ENCODE measurements around the gene CMIP. TPM values are rescaled to one million over a fixed set of nuclear protein-coding genes. Genes with fewer than 3 reads are reported as not detected.

The CMIP gene
- total RNA-seq, 4 donors from 2014 or later, result 17.1 to 60.5 (median 39.7) TPM

DNA sequence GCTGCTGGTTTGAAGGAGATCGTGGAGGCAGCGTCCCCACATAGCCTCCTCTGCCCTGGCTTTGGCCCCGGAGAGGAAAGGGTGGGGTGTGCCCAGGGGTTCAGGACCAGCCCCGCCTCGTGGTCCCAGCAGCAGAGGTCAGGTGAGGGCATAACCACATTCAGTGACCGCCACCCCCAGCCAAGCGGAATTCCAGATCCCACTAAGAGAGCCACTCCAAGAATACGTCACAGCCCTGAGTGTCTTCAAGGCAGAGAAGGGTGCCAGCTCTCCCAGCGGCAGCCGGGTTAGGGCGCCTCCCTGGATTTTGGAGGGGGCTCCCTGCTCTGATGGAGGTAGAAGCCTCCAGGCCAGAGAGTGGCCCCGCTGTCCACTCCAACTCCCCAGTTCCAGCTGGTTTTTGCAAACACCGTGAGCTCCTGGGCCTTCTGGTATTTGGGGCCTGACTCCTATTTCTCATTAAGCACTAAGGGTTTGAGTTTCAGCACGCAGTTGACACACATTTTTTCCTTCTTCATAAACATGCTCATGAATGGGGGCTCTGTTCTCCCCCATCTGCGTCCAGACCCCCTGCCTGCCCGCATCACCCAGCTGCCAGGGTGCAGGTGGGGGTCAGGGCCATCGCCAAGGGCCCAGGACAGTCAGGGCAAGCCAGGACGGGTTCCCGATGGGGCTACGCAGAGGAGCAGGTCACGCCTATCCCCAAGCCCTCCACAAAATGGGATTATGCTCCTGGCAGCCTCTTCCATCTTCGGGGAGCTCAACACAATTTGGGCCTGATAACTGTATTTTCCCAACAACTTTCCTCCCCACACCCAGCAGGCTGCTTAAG is 236.1 kb downstream of the CMIP start:
- Histone ChIP-seq H3K4me1 (peaks cover 0 to 76% (median 22%) of the 10 kb centered on the region in 3 donors), H3K27me3 (no peaks in the 10 kb centered on the region), H3K27ac (peak overlapping the region in 3 of 4 donors; percentile 39 to 53 (median 42)), H3K36me3 (peaks cover 0 to 93% (median 6%) of the 10 kb centered on the region in 3 donors), H3K9me3 (no peaks in the 10 kb centered on the region), H3K4me3 (no peak overlapping the region)
- TF ChIP-seq, protein P1, sequence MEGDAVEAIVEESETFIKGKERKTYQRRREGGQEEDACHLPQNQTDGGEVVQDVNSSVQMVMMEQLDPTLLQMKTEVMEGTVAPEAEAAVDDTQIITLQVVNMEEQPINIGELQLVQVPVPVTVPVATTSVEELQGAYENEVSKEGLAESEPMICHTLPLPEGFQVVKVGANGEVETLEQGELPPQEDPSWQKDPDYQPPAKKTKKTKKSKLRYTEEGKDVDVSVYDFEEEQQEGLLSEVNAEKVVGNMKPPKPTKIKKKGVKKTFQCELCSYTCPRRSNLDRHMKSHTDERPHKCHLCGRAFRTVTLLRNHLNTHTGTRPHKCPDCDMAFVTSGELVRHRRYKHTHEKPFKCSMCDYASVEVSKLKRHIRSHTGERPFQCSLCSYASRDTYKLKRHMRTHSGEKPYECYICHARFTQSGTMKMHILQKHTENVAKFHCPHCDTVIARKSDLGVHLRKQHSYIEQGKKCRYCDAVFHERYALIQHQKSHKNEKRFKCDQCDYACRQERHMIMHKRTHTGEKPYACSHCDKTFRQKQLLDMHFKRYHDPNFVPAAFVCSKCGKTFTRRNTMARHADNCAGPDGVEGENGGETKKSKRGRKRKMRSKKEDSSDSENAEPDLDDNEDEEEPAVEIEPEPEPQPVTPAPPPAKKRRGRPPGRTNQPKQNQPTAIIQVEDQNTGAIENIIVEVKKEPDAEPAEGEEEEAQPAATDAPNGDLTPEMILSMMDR (IDR thresholded peaks at IDR 0.05), result no peak
- no peak for TF ChIP-seq POLR2A (IDR thresholded peaks at IDR 0.05)
- intact Hi-C loops (cut with DNase I), result no loop called here
- DNase-seq, result no peak
- 70 to 72% methylated on average over 4 to 12 of the region's 22 CpGs for WGBS, 2 donors

DNA sequence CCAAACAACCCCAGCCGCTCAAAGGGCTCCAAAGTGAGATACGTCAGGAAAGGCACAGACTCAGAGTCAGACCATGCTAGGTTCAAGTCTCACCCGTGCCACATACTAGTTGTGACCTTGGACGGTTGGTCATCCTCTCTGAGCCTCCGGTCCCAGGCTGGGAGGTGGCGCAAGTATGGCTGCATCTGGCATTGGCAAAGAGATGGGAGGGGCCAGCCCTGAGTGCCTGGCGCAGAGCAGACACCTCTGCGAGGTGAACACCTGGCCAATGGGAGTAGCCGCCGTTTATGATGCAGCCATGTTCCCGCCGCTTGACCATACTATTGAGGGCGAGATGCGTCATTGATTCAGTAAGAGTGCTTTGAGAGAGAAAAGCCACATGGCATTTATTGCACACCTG is 236.7 kb downstream of the CMIP start:
- WGBS, 2 donors, result 83 to 94% methylated on average over 5 to 9 of the region's 14 CpGs

DNA sequence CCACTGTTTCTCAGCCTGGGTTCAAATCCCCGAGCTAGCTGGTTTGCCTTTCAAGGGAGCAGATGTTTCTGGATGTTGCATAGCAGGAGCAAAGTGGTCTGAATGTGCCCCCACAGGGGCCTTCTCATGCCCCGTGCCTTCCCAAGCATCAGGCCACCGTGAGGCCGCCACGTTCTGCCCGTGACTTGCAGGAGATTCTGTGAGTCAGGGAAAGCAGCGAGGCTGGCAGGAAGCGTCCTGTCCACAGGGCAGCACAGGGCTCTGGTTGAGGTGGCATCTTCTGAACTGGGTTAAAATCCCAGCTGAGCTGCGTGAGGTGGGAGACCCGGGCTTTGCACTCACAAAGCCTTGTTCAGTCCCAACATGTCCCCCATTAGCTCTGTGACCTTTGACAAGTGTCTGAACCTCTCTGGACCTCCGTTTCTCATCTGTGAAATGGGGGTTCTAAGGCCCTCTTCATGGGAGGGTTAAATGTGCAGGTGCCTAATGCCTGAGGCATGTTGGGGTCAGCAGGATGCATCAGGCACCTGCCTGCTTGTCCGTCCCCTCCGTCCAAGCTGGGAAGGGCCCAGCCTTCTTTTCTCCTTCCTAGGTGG is 239.7 kb downstream of the CMIP start:
- no peak for DNase-seq
- Histone ChIP-seq H3K4me3 (no peak overlapping the region), H3K27ac (no peak overlapping the region), H3K27me3 (no peaks in the 10 kb centered on the region), H3K9me3 (no peaks in the 10 kb centered on the region), H3K4me1 (peaks cover 0 to 69% (median 24%) of the 10 kb centered on the region in 3 donors), H3K36me3 (peaks cover 6 to 77% (median 7%) of the 10 kb centered on the region in 3 donors)
- no peak for TF ChIP-seq POLR2A (IDR thresholded peaks at IDR 0.05)
- TF ChIP-seq, protein P1 (IDR thresholded peaks at IDR 0.05), result no peak
- intact Hi-C loops (cut with DNase I), result no loop called here
- WGBS, 2 donors, result 81 to 90% methylated on average over 5 to 6 of the region's 13 CpGs

More for the DNA sequence above, 236.7 kb downstream of the CMIP start:
- Histone ChIP-seq H3K4me3 (no peak overlapping the region), H3K27me3 (no peaks in the 10 kb centered on the region), H3K4me1 (peaks cover 0 to 78% (median 27%) of the 10 kb centered on the region in 3 donors), H3K36me3 (peaks cover 0 to 88% (median 6%) of the 10 kb centered on the region in 3 donors), H3K9me3 (no peaks in the 10 kb centered on the region), H3K27ac (peak overlapping the region in 3 of 4 donors; percentile 39 to 53 (median 42))
- TF ChIP-seq, protein P1 (IDR thresholded peaks at IDR 0.05), result no peak
- no peak for TF ChIP-seq POLR2A (IDR thresholded peaks at IDR 0.05)
- DNase-seq, result no peak
- intact Hi-C loops (cut with DNase I), result no loop called here

DNA sequence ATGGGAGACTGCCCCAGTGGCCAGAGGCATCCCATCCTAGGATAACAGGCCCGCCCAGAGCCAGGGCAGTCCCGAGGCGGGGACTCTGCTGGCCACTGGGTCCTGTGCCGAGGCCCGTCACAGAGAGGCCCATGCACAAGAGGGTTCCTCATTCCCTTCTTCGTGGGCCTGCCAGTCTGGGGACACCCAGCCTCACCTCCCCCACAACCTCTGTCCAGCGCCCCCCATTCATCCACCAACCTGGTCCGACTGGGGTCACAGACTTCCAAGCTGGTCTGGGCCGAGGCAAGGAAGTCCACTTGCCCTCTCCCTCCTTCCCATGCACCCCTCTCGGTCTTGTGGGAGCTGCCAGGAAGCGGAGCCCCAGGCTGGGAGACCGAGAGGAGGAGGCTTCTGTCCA is 240.3 kb downstream of the CMIP start:
- H3K36me3 ChIP-seq, result peaks cover 6 to 71% (median 7%) of the 10 kb centered on the region in 3 donors
- 83% methylated on average over 1 of the region's 12 CpGs; no CpG with 5 or more reads in 1 of the 2 donors for WGBS, 2 donors

More for the DNA sequence above, 240.3 kb downstream of the CMIP start:
- Histone ChIP-seq H3K27me3 (no peaks in the 10 kb centered on the region), H3K4me3 (no peak overlapping the region), H3K9me3 (no peaks in the 10 kb centered on the region), H3K27ac (peak overlapping the region in 1 of 4 donors; percentile 17), H3K4me1 (peaks cover 0 to 64% (median 22%) of the 10 kb centered on the region in 3 donors)
- intact Hi-C loops (cut with DNase I), result no loop called here
- no peak for TF ChIP-seq POLR2A (IDR thresholded peaks at IDR 0.05)
- TF ChIP-seq, protein P1 (IDR thresholded peaks at IDR 0.05), result no peak
- DNase-seq, result no peak

All from esophagus squamous epithelium (tissue), 5 donors.